Activated T-cell treated with anti-CD3 and anti-CD28 coated beads, Interleukin-2, amount 50 U/mL, for 24 hours (primary cell): ENCODE data around the gene MCUR1.
"Not testable (repeated sequence)": the region's sequence is repeated elsewhere in the genome, so short reads cannot be mapped to it uniquely, and the experiment has no call there.

Source experiments
- DNase-seq: peaks from one replicate; pipeline ENCODE4 v3.0.0-alpha.2; 2020
- H3K27ac Mint-ChIP-seq: 2 replicates; pipeline ENCODE4 v1.8.0; 2020; ENCODE audit warnings: mild to moderate bottlenecking, mixed read lengths
- H3K27me3 Mint-ChIP-seq: 2 replicates; pipeline ENCODE4 v1.8.0; 2020; ENCODE audit warnings: mixed read lengths
- H3K36me3 Mint-ChIP-seq: 2 replicates; pipeline ENCODE4 v1.8.0; 2020; ENCODE audit warnings: low read depth, mixed read lengths
- H3K4me1 Mint-ChIP-seq: 2 replicates; pipeline ENCODE4 v1.8.0; 2020; ENCODE audit warnings: low read depth, mixed read lengths
- H3K4me3 Mint-ChIP-seq: 2 replicates; pipeline ENCODE4 v1.8.0; 2020; ENCODE audit warnings: mild to moderate bottlenecking, moderate library complexity, mixed read lengths
- H3K9me3 Mint-ChIP-seq: 2 replicates; pipeline ENCODE4 v1.8.0; 2020; ENCODE audit warnings: mixed read lengths

MCUR1 gene

GRCh38 chr6:13775466-13775865, 38.9 kb downstream of the MCUR1 start:
- H3K4me1 Mint-ChIP-seq: not testable (repeated sequence)

GRCh38 chr6:13772358-13773030, 41.9 kb downstream of the MCUR1 start:
- not testable (repeated sequence) for H3K27me3 Mint-ChIP-seq, H3K4me1 Mint-ChIP-seq, H3K9me3 Mint-ChIP-seq, H3K27ac Mint-ChIP-seq, H3K36me3 Mint-ChIP-seq, DNase-seq, H3K4me3 Mint-ChIP-seq

More at GRCh38 chr6:13775466-13775865, 38.9 kb downstream of the MCUR1 start:
- H3K27ac Mint-ChIP-seq, H3K27me3 Mint-ChIP-seq, H3K4me3 Mint-ChIP-seq, H3K36me3 Mint-ChIP-seq, H3K9me3 Mint-ChIP-seq, DNase-seq: not testable (repeated sequence)

GRCh38 chr6:13769655-13770053, 44.7 kb downstream of the MCUR1 start:
- DNase-seq: peak; percentile 47
- Mint-ChIP-seq H3K27ac (no peak overlapping the region), H3K4me1 (peaks cover 28% of the 10 kb centered on the region), H3K4me3 (no peak overlapping the region), H3K27me3 (peaks cover 3% of the 10 kb centered on the region), H3K9me3 (no peaks in the 10 kb centered on the region), H3K36me3 (no peaks in the 10 kb centered on the region)

GRCh38 chr6:13769034-13769654, 45.2 kb downstream of the MCUR1 start:
- Mint-ChIP-seq H3K36me3 (no peaks in the 10 kb centered on the region), H3K9me3 (peaks cover under 1% of the 10 kb centered on the region), H3K4me1 (peaks cover 28% of the 10 kb centered on the region), H3K27ac (no peak overlapping the region), H3K4me3 (no peak overlapping the region), H3K27me3 (peaks cover 3% of the 10 kb centered on the region)
- no peak for DNase-seq

- Mint-ChIP-seq H3K9me3 (peaks cover 7% of the 10 kb centered on the region), H3K27ac (peak overlapping the region; percentile 54), H3K4me3 (peak overlapping the region; percentile 58), H3K27me3 (peaks cover 3% of the 10 kb centered on the region), H3K4me1 (peaks cover 46% of the 10 kb centered on the region), H3K36me3 (no peaks in the 10 kb centered on the region)
- DNase-seq: peak; percentile 59
Observed at GRCh38 chr6:13767121-13767808, 47.1 kb downstream of the MCUR1 start.

GRCh38 chr6:13766201-13766634, 48.1 kb downstream of the MCUR1 start:
- Mint-ChIP-seq H3K27ac (no peak overlapping the region), H3K36me3 (no peaks in the 10 kb centered on the region), H3K27me3 (peaks cover 3% of the 10 kb centered on the region), H3K9me3 (peaks cover 11% of the 10 kb centered on the region), H3K4me3 (no peak overlapping the region), H3K4me1 (peaks cover 52% of the 10 kb centered on the region)
- no peak for DNase-seq

GRCh38 chr6:13765570-13765969, 48.8 kb downstream of the MCUR1 start:
- no peak for DNase-seq
- H3K4me3 Mint-ChIP-seq: no peak overlapping the region
- no peak overlapping the region for H3K27ac Mint-ChIP-seq
- H3K4me1 Mint-ChIP-seq: peaks cover 52% of the 10 kb centered on the region
- H3K27me3 Mint-ChIP-seq: peaks cover 3% of the 10 kb centered on the region
- H3K9me3 Mint-ChIP-seq: peaks cover 11% of the 10 kb centered on the region
- no peaks in the 10 kb centered on the region for H3K36me3 Mint-ChIP-seq

- Mint-ChIP-seq H3K27ac (no peak overlapping the region), H3K9me3 (peaks cover 11% of the 10 kb centered on the region)
- no peak for DNase-seq
Observed at GRCh38 chr6:13764996-13765395, 49.4 kb downstream of the MCUR1 start.

GRCh38 chr6:13763740-13764381, 50.5 kb downstream of the MCUR1 start:
- Mint-ChIP-seq H3K36me3 (no peaks in the 10 kb centered on the region), H3K9me3 (peaks cover 11% of the 10 kb centered on the region), H3K4me1 (peaks cover 53% of the 10 kb centered on the region), H3K4me3 (peak overlapping the region; percentile 7), H3K27me3 (peaks cover 3% of the 10 kb centered on the region), H3K27ac (peak overlapping the region; percentile 59)
- no peak for DNase-seq

More at GRCh38 chr6:13764996-13765395, 49.4 kb downstream of the MCUR1 start:
- H3K27me3 Mint-ChIP-seq: peaks cover 3% of the 10 kb centered on the region
- no peaks in the 10 kb centered on the region for H3K36me3 Mint-ChIP-seq
- peaks cover 52% of the 10 kb centered on the region for H3K4me1 Mint-ChIP-seq
- no peak overlapping the region for H3K4me3 Mint-ChIP-seq

- H3K4me1 Mint-ChIP-seq: peaks cover 49% of the 10 kb centered on the region
- peak; percentile 47 for DNase-seq
Observed at GRCh38 chr6:13762611-13763441, 51.5 kb downstream of the MCUR1 start.

GRCh38 chr6:13761361-13762036, 52.9 kb downstream of the MCUR1 start:
- peaks cover 2% of the 10 kb centered on the region for H3K27me3 Mint-ChIP-seq
- no peak for DNase-seq
- peak overlapping the region; percentile 62 for H3K27ac Mint-ChIP-seq
- no peak overlapping the region for H3K4me3 Mint-ChIP-seq
- no peaks in the 10 kb centered on the region for H3K36me3 Mint-ChIP-seq
- H3K9me3 Mint-ChIP-seq: peaks cover 11% of the 10 kb centered on the region
- H3K4me1 Mint-ChIP-seq: peaks cover 39% of the 10 kb centered on the region

More at GRCh38 chr6:13762611-13763441, 51.5 kb downstream of the MCUR1 start:
- peak overlapping the region; percentile 76 for H3K27ac Mint-ChIP-seq
- H3K4me3 Mint-ChIP-seq: peak overlapping the region; percentile 51
- peaks cover 11% of the 10 kb centered on the region for H3K9me3 Mint-ChIP-seq
- H3K36me3 Mint-ChIP-seq: no peaks in the 10 kb centered on the region
- peaks cover 3% of the 10 kb centered on the region for H3K27me3 Mint-ChIP-seq

- DNase-seq: no peak
- Mint-ChIP-seq H3K27me3 (no peaks in the 10 kb centered on the region), H3K27ac (no peak overlapping the region), H3K4me3 (no peak overlapping the region), H3K4me1 (peaks cover 32% of the 10 kb centered on the region), H3K36me3 (no peaks in the 10 kb centered on the region), H3K9me3 (peaks cover 11% of the 10 kb centered on the region)
Observed at GRCh38 chr6:13760307-13761304, 53.8 kb downstream of the MCUR1 start.
